Stimulated activated CD8-positive, alpha-beta memory T cell treated with anti-CD3 and anti-CD28 coated beads, Interleukin-7, amount 100 ng/mL, for 24 hours (primary cell): ENCODE results near the gene ETV3.

ENCODE experiments used
- DNase-seq: peaks from one replicate; pipeline ENCODE4 v3.0.0-alpha.2; 2020; ENCODE audit warnings: low read depth

Gene ETV3

DNA sequence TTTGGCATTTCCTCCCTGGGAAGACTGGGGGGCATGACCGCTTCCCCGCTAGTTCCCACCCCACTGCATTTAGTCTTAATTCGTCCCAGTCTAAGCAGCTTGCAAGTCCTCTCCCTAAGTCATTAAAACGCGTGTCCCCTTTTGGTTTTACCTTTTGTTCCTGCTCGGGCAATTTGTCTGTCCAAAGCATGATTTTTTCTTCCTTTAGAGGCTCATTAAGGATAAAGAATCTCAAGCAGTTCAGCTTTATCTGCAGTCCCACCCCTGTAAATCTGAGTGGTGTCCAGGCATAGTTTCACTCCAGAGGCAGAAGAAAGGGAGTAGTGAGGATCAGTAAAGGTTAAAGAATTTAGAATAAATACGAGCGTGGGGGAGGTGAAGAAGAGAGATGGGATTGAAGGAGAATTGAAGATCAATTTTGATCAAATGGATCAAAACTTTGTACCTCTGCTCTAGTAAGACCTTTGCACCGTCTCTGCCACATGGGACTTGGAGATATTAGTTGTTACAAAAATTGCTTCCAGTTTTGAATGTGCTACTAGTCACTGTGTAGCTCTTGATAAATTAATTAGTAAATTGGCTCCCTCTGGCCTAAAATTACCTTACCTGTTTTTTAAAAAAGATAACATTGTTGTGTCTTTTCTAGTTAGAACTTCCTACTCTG lies 989 bp upstream of the ETV3 start:
- DNase-seq = no peak

DNA sequence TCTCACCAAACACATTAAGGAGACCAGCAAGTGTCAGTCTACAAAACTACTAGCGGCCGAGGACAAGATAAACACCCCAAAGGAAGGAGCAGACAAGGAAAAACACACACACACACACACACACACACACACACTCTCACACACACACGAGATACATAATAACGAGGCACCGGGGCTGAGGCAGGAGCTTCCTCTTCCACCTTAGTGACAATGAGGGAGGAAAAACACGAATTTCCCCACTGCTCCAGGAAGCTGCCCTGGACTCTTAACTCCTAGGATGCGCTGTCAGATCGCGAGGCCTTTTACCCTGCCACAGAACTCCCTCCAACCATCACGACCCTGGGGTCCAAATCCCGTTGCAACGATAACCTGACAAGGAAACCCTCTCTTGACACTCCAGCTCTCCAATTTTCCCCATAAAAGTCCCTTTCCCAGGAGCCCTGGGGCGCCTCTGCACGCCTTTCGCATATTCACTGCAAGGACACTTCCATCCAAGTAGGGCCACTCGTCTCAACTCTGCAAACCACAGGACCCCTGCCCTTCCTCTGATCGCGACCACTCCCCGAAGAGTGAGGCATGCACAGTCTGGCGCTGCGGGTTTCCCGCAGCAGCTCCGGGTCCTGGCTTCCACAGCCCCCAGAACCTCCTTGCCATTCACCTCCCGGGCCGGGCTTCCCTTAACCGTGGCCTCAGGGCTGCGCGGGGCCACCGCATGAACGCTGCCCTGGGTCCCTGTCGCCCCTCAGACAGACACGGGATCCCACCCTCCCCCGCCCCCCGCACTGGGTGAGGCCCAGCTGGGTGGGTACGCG lies 581 bp downstream of the ETV3 start:
- no peak for DNase-seq

DNA sequence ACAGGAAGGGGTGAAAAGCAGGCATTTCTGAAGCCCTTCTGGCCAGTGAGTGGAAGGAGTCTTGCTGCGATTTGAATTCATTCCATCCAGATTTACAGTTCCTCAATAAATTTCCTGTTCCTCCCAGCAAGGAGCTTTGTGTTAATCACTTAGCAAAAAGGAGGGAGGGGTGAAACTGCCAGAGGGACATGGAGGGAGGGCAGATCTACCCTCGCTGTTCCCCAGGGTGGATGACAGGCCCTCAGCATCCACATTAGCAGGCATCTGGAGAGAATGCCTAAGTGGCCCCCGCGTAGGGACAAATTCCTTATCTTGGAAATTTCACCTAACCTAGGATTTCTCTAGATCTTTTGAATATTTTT lies 1.2 kb downstream of the ETV3 start:
- no peak for DNase-seq

DNA sequence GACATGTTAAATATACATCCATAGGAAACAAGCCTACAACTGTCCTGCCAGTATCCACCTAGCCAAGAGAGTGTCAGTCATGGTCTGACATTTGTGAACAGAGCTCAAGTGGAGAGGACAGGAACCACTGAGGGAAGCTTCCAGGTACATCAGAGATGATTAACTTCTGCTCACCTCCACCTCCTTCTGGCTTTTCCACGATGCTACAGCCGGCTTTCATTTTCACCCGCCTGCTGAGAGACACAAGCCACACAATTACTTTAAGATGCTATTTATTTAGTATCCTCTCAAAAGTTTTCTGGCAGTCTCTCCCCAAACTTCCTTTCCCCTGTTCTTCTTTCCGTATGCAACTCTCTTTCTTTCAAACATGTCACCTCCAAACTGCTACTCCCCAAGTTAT lies 2.1 kb downstream of the ETV3 start:
- no peak for DNase-seq

DNA sequence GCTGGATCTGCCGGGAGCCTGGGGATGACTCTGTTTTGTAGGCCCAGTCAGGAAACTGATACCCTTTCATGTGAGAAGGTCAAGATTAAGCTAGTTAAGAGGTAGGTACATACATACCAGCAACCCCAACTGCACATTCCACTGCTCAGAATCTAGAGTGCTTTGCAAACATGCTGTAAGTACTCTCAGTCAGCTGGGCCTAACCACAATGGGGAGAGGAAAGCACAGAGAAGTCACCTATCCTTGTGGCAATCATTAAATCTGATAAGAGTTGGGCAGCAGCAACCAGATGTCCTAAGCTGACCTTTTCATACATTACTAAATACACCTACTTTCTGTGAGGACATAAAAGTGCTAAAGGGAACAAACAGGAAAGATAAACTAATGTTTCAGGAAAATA lies 2.5 kb downstream of the ETV3 start:
- DNase-seq = no peak

DNA sequence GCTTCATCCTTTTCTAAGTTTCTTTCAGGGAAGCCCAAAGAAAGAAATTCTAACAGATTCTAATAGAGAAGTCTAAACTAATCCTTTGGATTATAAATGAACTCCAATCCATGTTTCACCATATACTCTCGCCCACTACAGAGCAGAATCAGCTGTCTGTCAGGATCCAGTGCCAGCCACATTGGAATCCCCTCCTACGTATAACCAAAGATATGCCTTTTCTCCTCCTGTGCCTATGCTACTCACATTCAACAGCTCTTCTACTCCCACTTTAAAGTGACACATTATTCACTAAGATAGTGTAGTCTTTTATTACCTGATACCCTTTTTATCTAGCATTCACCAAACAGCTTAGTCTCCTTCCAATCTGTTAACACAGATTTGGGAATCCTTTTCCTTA lies 3.1 kb downstream of the ETV3 start:
- no peak for DNase-seq

DNA sequence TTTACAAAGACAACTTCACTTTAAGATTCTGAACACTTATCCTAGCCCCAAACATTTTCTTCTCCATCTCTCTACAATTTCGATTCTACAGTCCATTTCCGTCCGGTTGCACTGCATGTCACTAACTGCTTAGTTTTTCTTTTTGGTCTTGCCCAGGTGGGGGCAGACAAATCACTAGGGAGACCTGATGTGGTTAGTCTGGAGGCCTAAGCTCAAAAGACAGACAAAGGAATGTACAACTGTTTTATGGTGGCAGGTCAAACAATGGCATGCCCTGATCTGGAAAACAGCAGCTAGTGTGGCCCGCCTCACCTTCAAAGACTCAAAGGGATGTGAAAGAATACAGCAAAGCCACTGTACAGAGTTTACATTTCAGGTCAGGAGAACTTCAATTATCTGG lies 3.8 kb downstream of the ETV3 start:
- DNase-seq = no peak

DNA sequence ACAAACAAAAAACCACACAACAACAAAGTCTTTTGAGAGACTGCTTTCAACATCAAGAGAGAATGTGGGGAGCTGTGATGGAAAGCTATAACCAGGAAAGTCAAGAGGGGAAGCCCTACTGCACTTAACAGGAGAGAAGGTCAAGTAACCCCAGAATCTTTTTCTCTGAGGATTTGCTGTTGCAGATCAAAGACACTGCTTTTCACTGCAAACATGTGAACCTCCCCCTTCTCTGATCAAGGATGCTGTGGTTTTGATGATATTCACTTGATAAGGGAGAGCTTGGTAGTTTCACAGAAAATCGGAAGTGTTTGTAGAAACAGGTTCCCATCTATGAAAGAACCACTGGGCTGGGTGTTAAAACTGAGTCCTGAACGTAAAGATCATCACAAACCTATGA lies 4.8 kb downstream of the ETV3 start:
- DNase-seq = no peak

DNA sequence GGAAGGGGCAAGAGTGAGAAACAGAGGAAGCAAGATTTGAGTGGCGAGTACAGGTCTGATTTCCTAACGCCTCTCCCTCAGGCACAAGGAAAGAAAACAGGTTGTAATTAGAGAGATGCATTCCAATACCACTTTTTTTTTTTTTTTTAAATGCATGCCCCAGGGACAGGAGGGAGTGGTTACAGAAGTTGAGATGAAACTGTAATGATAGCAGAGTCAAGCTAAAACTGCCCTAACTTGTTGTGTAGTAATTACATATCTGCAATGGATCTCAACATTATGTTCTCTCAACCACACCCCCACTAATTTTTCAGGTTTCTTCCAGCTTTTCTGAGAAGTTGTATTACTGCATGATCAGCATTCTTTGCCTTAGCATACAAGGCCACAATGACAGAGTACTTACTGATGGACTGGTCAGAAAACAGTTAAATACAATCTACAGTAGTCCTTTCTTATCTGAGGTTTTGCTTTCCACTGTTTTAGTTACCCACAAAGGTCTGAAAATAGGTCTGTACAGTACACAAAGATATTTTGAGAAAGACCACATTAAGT lies 5.5 kb downstream of the ETV3 start:
- DNase-seq = no peak

DNA sequence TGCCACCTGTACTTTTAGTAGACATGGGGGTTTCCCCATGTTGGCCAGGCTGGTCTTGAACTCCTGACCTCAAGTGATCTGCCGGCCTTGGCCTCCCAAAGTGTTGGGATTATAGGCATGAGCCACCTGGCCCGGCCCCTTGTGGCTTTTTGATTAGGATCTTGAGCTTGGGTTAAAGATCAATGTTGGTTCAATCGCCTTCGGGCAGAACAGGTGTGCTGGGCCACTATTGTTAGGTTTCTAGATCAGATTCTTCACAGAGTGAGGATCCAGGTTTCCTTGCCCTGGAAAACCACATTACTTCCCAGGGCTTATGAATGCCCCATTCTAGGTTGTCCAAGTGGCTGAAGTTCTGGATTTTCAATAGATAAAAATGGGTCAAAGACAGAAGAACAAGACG lies 6.1 kb downstream of the ETV3 start:
- no peak for DNase-seq

DNA sequence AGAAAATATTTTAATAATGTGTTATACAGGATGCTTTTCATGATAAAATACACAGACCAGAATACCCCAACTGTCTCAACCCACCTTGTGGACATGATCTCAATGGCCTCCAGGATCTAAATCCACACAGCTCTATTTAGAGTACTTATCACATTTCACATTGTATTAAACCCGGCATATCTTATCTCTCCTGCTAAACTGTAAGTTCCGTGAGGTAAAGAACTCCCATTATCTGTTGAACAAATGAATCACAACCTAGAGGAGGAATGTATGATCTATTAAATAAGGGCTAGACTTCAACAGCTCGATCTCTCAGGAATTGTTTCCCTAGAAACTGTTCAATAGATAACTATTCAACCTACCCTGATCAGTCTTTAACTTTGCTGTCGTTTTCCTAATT lies 6.9 kb downstream of the ETV3 start:
- no peak for DNase-seq

DNA sequence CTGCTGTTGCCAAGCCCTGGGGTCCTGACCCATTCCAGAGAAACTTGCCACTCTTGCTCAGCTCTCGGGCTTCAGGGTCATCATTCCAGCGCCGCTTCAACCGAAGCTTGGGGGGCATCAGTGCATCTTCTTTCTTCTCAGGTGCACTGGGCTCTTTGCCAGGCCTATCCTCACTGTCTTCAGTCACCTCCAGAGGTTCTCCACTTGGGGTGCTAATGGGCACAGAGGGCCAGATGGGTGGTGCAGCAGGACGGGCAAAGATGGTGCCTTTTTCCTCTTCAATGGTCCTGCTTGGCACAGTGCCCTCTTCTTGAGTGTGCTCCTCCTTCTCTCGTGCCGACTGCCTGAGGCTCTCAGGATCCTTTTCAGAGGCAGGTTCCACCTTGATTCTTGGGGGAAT lies 13.3 kb downstream of the ETV3 start:
- DNase-seq = no peak

DNA sequence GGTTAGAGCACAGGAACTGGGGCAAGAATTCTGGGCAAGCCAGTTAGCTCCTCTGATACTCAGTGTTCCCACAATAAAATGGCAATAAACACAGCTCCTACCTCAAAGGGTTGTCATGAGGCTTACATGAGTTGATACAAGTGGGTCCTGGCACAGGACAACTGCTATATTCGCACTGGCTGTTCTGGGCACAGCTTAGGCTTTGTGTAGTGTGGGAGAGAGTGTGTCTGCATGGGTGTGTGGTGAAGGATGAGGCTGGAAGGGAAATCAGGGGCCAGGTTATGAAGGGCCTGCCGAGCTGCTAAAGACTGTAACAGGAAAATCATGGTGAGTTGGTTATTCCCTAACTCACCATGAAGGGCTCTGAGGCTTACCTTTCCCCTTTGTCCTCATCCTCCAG lies 18.7 kb downstream of the ETV3 start:
- no peak for DNase-seq

DNA sequence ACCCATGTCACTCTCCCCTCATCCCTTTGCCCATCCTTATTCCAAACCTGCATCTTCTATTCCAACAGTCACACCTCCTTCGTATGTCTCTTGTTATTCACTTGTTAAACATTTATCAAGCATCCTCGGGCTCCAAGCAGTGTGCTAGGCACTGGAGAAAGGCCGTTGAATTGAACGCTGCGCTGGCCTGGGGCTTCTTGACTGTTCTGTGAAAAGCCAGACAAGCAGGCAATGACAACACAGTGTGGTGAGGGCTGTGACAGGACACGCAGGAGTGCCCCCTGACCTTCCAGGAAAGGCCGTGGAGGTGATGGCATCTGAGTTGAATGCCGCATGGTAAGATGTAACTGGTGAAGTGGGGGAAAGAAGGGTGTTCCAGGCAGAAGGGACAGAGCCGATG lies 19.2 kb downstream of the ETV3 start:
- DNase-seq = no peak

DNA sequence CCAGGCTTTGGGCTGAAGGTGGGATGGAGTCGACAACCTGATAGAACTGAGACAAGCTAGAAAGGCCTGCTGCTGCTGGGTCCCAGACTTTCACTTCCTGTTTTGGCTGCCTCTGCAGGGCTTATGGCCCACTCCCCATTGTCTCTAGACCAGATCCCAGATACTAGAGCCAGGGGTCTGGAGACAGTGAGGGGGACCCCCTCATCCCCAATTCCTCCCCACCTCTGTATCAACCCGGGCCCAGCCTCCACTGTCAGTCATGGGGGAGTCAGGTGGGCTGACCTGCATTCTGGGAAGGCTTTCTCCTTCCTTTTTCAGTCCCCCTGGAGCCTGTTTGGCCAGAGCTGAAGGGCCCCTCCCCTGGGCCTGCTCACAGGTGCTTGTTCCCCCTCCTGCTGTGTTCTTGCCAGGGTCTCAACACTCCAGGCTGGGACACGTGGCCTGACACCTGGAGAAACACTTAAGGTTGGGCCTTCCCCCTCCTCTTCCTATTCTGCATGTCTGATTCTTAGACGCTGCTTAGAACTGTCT lies 20.6 kb downstream of the ETV3 start:
- no peak for DNase-seq

DNA sequence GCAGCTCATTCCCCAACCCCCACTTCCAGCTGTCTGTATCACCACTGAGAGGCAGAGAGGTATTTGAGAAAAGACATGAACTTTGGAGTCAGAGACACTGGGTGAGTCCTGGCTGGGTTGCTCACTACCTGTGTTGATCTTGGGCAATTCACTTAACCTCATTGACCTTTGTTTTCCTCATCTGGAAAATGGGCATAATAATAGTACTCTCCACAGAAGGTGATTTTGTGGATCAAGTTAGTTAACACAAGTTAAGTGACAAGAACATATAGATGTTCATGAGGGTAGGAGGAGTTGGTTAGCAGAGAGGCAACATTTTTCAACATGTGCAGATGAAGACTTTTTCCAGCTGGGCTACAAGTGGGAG lies 21.5 kb downstream of the ETV3 start:
- no peak for DNase-seq

DNA sequence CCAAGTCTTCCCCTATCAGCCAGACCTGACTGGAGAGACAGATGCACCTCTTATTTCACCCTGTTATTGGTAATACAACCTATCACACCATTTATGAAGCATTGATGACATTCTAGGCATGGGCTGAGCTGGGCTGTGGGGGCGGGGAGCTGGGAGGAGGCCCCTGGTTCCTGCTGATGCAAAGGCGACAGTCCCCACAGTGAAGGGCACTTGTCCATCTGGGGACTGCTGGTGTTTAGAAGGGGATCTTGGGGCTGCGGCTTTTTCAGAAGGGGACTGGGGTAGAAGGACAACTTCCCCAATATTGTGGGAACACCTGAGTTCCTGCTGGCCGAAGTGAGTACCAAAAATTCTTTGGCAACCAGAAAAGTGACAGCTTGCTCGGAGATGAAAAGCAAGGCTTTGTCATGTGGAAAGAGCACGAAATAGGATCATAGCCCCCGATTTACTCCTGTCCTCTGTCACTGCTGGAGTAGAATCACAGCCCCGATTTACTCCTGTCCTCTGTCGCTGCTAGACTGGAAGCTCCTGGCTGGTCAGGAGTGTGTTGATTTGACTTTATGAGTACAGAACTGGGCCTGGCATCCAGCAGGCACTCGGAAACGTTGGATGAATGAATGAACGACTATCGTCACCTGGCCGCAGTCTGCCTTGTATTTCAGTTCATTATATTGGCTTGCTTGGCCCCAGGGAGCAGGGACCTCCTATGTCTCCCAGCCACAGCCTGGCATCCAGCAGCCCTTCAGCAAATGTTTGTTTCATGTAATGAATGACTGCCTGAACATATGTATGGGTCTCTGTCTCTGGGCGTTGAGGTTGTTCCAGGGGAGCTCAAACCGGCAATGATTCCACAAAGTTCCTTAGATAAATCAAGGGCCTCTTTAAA lies 22.1 kb downstream of the ETV3 start:
- no peak for DNase-seq

DNA sequence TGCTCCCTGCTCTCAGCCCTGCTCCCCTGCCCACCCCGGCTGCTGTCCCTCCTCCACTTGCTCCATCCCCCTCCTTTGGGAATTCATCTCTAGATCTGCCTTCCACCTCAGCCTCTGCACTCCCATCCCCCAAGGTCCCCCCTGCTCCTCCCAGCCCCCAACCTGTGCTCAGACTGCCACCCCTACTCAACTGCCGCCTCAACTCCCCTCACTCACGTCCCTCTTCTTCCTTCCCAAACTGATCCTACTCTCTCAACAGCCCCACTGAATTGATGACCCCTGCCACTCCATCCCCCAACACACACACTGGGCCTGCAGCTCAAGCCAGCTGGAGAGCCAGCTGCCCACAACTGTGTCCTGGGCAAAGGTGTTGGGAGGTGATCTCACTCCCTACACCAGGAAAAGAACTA lies 22.8 kb downstream of the ETV3 start:
- no peak for DNase-seq

DNA sequence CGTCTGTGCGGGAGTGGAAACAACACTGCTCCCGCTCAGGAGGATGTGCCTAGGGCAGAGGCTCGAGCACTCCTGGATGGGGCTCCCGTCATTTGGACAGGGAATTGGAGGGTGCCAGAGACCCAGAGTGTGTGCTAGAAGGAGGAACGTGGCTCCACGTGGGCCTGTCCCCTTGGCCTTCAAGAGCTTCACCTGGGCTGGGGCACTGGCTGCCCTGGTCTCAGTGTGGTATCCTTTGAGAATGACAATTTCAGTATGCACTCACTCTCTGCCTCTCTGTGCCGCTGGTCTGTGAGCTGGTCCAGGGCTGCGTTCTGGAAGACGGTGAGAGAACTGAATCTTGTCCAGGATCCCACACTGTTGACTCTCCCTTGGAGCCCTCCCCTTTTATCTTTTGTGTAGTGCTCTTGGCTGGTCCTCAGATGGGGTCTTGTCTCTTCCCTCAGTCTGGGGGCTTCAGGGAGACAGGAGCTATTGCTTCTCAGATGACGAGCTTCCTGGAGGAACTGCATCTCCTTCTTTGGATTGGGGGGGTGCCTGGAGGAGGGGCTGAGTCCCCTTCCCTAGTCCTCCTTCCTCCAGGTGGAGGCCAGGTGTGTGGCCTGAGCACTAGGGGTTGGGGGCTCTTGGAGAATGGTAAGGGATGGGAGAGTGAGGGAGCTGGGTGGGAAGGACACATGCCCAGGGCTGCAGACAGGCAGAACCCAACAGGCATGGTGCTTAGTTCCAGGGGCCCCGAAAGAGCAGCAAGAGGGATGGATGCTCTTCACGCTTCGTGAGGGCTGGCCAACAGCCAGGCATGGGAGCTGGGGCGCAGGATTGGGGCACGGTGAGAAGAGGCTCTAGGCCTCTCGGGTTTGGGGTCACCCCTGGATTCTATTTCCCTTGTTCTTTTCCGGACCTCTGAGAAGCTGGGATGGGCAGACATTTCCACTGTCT lies 23.7 kb downstream of the ETV3 start:
- DNase-seq = no peak

DNA sequence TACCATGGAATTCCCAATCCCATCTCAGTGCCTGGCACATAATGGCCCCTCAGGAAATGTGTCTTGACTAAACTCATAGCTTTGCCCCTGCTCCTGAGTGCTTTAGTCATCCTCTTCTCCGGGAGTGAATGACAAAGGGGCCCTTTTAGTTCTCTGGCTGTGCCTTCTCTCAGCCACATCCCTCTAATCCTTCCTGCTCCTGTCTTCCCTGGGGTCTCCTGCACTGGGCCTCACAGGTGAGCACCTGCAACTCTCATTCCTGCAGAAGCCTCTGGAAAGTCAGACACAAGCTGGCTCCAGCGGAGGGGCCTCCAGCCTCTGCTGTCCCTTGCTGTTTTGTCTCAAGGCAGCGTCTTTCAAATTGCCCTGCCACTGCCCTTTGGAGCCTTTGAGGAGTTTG lies 24.6 kb downstream of the ETV3 start:
- no peak for DNase-seq

DNA sequence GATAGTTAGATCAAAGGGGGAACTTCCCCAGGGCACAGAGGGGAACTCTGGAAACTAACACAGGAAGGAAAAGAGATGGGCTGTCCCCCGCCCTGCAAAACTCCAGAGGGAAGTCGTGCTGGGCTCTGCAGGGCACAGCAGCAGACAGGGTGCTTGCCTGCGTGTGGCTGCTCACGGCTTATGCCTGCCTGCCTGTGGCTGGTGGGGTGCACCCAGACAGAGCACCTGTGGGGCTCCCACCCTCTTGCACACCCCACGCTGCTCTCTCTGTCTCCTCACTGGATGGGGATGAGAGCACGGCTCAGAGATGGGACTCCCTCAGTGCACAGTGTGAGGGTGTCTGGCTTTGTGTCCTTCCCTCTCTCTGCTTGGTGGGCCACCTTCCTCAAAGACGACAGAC lies 25.1 kb downstream of the ETV3 start:
- DNase-seq = no peak
